NCI-H146 (cell line): ENCODE results near the gene HNRNPUL1.
"Not testable (repeated sequence)": the region's sequence is repeated elsewhere in the genome, so short reads cannot be mapped to it uniquely, and the experiment has no call there.

ENCODE experiments used
- DNase-seq: peaks from one replicate; lab custom pipeline; 2025; lab: John Stamatoyannopoulos, UW

The HNRNPUL1 gene

GRCh38 chr19:41263850-41264580 is at the start of gene HNRNPUL1:
Gene HNRNPUL1, plus strand, starts transcription at chr19:41264372. Its CDS starts 132 bp downstream, at chr19:41264504.
- peak; percentile 100 for DNase-seq

GRCh38 chr19:41217741-41218140 is 46.4 kb upstream of the HNRNPUL1 start:
- DNase-seq: no peak

- DNase-seq: no peak
These were observed 45.9 kb upstream of the HNRNPUL1 start for GRCh38 chr19:41218249-41218614.

GRCh38 chr19:41218615-41219507 is 45.3 kb upstream of the HNRNPUL1 start, which contains the start of gene AXL:
Gene AXL, plus strand, starts transcription at chr19:41219223. Its CDS starts 170 bp downstream, at chr19:41219393.
- DNase-seq: no peak

GRCh38 chr19:41219924-41220567 is 44.1 kb upstream of the HNRNPUL1 start:
- no peak for DNase-seq

- no peak for DNase-seq
These were observed 43.4 kb upstream of the HNRNPUL1 start for GRCh38 chr19:41220811-41221210.

- no peak for DNase-seq
These were observed 42.5 kb upstream of the HNRNPUL1 start for GRCh38 chr19:41221514-41222205.

GRCh38 chr19:41222240-41222639 is 41.9 kb upstream of the HNRNPUL1 start:
- no peak for DNase-seq

- no peak for DNase-seq
These were observed 40.5 kb upstream of the HNRNPUL1 start for GRCh38 chr19:41223431-41224234.

- DNase-seq: no peak
These were observed 39.5 kb upstream of the HNRNPUL1 start for GRCh38 chr19:41224632-41225031.

- no peak for DNase-seq
These were observed 38.7 kb upstream of the HNRNPUL1 start for GRCh38 chr19:41225238-41226052.

- DNase-seq: no peak
These were observed 37.9 kb upstream of the HNRNPUL1 start for GRCh38 chr19:41226053-41226873.

- DNase-seq: no peak
These were observed 37.2 kb upstream of the HNRNPUL1 start for GRCh38 chr19:41226874-41227390.

GRCh38 chr19:41228486-41228885 is 35.7 kb upstream of the HNRNPUL1 start:
- no peak for DNase-seq

- not testable (repeated sequence) for DNase-seq
These were observed 34.8 kb upstream of the HNRNPUL1 start for GRCh38 chr19:41229338-41229737.

- DNase-seq: no peak
These were observed 33.9 kb upstream of the HNRNPUL1 start for GRCh38 chr19:41230067-41230857.

GRCh38 chr19:41232686-41233085 is 31.5 kb upstream of the HNRNPUL1 start:
- no peak for DNase-seq

GRCh38 chr19:41233748-41234240 is 30.4 kb upstream of the HNRNPUL1 start:
- DNase-seq: no peak
